Stimulated activated CD4-positive, alpha-beta T cell treated with anti-CD3 and anti-CD28 coated beads, Interleukin-2, amount 100 ng/mL, for 4 hours (primary cell): Measurements from ENCODE around the gene CROCC2.

Experiments used
- DNase-seq: peaks from one replicate; pipeline ENCODE4 v3.0.0-alpha.2; 2020; ENCODE audit warnings: low read depth

Gene CROCC2

GRCh38 chr2:240875228-240876034 is 30.7 kb upstream of the CROCC2 start:
- no peak for DNase-seq

- no peak for DNase-seq
These were observed 30.1 kb upstream of the CROCC2 start for GRCh38 chr2:240876035-240876474.

GRCh38 chr2:240876475-240877251 is 29.5 kb upstream of the CROCC2 start:
- DNase-seq, result no peak

GRCh38 chr2:240877460-240878340 is 28.4 kb upstream of the CROCC2 start:
- DNase-seq, result no peak

GRCh38 chr2:240878341-240878936 is 27.7 kb upstream of the CROCC2 start:
- no peak for DNase-seq

- DNase-seq, result no peak
These were observed 27.0 kb upstream of the CROCC2 start for GRCh38 chr2:240879105-240879504.

- DNase-seq, result no peak
These were observed 24.2 kb upstream of the CROCC2 start for GRCh38 chr2:240881913-240882312.

- DNase-seq, result no peak
These were observed 21.9 kb upstream of the CROCC2 start for GRCh38 chr2:240884221-240884620.

- DNase-seq, result no peak
These were observed 21.4 kb upstream of the CROCC2 start for GRCh38 chr2:240884745-240885144.

GRCh38 chr2:240885566-240885965 is 20.6 kb upstream of the CROCC2 start:
- DNase-seq, result no peak

GRCh38 chr2:240886023-240886565 is 20.0 kb upstream of the CROCC2 start:
- DNase-seq, result no peak

- no peak for DNase-seq
These were observed 19.2 kb upstream of the CROCC2 start for GRCh38 chr2:240886678-240887609.

GRCh38 chr2:240887631-240888030 is 18.5 kb upstream of the CROCC2 start:
- DNase-seq, result no peak

- no peak for DNase-seq
These were observed 17.8 kb upstream of the CROCC2 start for GRCh38 chr2:240888130-240888889.

- no peak for DNase-seq
These were observed 17.1 kb upstream of the CROCC2 start for GRCh38 chr2:240888890-240889573.

GRCh38 chr2:240889601-240890560 is 16.3 kb upstream of the CROCC2 start:
- DNase-seq, result no peak

- DNase-seq, result no peak
These were observed 15.4 kb upstream of the CROCC2 start for GRCh38 chr2:240890691-240891090.
